Cortex of kidney (tissue), 1 donor: ENCODE results near the gene TCF19.
"Not testable (repeated sequence)": the region's sequence is repeated elsewhere in the genome, so short reads cannot be mapped to it uniquely, and the experiment has no call there.

Experiments used
- DNase-seq: peaks from one replicate; lab custom pipeline; 2025; lab: John Stamatoyannopoulos, UW

TCF19 gene

GRCh38 chr6:31183287-31183686, 24.9 kb downstream of the TCF19 start:
- DNase-seq = not testable (repeated sequence)

DNA sequence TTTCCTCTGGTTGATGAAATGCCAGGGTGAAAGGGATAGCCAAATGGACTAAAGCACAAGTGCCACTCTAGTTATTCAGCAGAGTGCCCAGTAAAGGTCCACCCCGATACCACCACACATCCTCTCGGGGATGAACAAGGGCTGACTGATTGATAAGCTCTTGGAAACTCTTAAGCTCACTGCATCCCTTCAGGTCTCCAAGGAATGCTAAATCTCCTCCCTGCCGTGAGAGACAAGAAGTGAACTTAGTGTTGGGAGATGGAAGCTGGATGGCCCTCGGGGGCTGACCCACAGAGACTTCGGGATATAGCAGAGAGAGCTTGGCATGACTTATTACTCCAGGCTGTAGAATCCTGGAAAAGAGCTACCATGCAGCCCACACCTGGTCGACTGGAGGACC, 25.5 kb downstream of the TCF19 start:
- not testable (repeated sequence) for DNase-seq

GRCh38 chr6:31185695-31186051, 27.3 kb downstream of the TCF19 start:
- not testable (repeated sequence) for DNase-seq

DNA sequence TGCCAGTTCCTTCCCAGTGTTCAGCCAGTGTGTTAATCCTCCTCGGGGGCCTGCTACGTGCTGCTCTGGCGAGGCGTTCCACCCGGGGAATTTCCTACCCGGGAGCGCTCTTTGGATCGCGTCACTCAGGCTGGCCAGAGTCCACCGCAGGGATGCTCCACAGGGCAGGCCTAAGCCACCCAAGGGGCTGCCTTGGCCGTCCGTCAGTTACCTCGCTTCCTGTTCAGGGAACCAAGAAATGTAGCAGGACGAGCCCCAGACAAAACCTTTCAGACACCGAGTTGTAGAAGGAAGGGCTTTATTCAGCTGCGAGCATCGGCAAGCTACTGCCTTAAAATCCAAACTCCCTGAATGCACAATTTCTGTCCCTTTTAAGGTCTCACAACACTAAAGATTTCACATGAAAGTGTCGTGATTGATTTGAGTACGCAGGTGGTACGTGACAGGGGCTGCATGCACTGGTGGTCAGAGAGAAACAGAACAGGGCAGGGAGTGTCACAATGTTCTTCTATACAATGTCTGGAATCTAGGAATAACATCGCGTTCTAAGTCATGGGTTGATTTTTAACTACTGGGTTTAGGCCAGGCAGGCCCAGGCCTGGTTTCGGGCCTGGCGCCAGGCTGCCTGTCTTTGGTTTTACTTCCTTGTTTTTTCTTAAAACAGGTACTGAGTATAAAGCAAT, 27.8 kb downstream of the TCF19 start:
- DNase-seq = no peak

GRCh38 chr6:31187780-31188194, 29.4 kb downstream of the TCF19 start:
- no peak for DNase-seq

DNA sequence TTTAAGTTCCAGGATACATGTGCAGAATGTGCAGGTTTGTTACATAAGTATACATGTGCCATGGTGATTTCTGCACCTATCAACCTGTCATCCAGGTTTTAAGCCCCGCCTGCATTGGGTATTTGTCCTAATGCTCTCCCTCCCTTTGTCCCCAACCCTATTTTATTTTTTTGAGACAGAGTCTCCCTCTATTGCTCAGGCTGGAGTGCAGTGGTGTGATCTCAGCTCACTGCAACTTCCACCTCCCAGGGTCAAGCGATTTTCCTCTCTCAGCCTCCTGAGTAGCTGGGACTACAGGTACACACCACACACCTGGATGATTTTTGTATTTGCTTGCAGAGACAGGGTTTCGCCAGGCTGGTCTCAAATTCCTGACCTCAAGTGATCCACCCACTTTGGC, 30.8 kb downstream of the TCF19 start:
- DNase-seq = not testable (repeated sequence)

DNA sequence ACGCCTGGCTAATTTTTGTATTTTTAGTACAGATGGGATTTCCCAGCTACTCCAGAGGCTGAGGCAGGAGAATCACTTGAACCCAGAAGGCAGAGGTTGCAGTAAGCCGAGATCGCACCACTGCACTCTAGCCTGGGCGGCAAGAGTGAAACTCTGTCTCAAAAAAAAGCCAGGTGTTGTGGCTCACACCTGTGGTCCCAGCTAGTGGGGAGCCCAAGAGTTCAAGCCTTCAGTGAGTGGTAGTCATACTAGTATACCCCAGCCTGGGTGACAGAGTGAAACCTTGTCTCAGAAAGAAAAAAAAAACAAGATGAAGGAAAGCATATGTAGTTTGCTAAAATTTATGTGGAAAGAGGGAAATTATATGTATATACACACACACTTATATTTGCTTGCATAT, 32.1 kb downstream of the TCF19 start:
- no peak for DNase-seq

DNA sequence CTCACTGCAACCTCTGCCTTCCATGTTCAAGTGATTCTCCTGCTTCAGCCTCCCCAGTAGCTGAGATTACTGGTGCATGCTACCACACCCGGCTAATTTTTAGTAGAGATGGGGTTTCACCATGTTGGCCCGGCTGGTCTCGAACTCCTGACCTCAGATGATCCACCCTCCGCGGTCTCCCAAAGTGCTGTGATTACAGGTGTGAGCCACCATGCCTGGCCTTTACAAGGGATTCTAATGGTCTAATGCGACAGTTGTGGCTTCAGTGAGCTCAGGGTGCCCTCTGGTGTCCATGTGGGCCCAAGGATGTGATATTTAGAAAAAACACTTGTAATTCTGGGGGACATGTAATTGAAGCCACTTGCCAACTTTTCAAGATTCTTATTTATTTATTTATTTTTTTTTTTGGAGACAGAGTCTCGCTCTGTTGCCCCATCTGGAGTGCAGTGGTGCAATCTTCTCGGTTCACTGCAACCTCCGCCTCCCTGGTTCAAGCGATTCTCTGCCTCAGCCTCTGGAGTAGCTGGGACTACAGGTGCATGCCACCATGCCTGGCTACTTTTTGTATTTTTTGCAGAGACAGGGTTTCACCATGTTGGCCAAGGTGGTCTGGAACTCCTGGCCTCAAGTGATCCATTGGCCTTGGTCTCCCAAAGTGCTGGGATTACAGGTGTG, 34.2 kb downstream of the TCF19 start:
- DNase-seq = not testable (repeated sequence)

DNA sequence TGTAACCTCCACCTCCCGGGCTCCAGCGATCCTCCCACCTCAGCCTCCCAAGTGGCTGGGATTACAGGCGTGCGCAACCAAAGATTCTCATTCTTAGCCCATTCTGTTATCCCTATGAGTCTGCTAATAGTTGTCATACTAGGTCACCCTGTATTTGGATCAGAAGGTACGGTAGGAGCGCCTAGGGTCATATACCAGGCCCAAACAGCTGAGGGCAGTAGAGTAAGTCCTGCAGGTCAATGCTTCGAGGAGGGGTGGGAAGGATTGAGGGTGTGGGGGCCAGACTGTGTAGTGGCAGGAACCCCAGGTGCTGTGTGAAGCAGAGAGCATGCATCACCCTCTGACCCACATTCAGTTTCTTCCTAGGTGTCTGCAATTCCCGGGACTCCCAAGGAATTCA, 34.8 kb downstream of the TCF19 start:
- no peak for DNase-seq

DNA sequence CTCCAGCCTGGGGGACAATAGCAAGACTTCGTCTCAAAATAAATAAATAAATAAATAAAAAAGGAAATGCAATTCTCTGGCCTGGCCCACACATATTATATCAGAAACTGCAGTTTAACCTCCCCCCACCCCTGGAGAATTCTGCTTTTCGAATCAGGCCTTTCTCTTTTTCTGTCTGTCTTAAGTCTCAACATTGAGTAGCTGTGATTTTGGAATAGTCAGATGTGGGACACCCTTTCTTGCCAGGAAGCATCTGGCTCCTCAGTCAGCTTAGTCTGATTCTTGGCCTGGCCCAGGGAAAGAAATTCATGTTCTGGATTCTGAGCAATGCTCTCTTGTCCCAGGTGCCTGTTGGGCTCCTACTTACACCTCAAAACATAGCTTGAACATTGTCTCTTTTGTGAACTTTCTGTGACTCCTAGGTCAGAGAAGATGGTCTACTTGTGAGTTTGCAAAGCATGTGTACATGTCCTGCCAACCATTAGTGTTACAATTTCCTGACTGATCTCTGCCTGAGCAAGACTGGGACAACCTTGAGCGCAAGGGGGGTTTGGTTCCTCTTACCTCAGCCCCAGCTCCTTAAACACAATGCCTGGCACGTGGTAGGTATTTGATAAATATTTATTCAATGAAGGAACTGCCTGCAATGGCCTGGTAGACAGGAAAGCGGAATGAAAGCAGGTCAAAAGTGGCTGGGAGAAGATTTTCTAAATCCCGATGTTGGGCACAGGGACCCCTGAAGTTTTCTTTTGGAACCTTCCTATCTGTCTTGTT, 35.9 kb downstream of the TCF19 start:
- DNase-seq = no peak

GRCh38 chr6:31195308-31195979, 37.1 kb downstream of the TCF19 start:
- DNase-seq = not testable (repeated sequence)

DNA sequence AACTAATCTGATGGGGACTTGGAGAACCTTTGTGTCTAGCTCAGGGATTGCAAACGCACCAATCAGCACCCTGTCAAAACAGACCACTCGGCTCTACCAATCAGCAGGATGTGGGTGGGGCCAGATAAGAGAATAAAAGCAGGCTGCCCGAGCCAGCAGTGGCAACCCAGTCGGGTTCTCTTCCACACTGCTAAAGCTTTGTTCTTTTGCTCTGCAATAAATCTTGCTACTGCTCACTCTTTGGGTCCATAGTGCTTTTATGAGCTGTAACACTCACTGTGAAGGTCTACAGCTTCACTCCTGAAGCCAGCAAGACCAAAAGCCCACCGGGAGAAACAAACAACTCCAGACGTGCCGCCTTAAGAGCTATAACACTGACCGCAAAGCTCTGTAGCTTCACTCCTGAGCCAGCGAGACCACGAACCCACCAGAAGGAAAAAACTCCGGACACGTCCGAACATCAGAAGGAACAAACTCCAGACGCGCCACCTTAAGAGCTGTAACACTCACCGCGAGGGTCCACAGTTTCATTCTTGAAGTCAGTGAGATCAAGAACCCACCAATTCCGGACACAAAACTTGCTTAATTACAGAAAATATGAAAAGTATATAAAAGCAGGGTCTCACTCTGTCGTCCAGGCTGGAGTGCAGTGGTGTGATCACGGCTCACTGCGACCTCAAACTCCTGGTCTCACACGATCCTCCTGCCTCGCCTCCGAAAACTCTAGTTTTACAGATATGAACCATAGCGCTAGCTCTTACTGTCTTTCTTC, 38.0 kb downstream of the TCF19 start:
- not testable (repeated sequence) for DNase-seq

GRCh38 chr6:31197559-31198305, 39.3 kb downstream of the TCF19 start:
- DNase-seq = no peak

GRCh38 chr6:31199105-31199452, 40.7 kb downstream of the TCF19 start:
- DNase-seq = not testable (repeated sequence)

GRCh38 chr6:31202259-31203166, 44.1 kb downstream of the TCF19 start:
- no peak for DNase-seq

GRCh38 chr6:31203345-31203979, 45.1 kb downstream of the TCF19 start:
- no peak for DNase-seq

- no peak for DNase-seq
Observed at GRCh38 chr6:31204751-31205145, 46.4 kb downstream of the TCF19 start.

DNA sequence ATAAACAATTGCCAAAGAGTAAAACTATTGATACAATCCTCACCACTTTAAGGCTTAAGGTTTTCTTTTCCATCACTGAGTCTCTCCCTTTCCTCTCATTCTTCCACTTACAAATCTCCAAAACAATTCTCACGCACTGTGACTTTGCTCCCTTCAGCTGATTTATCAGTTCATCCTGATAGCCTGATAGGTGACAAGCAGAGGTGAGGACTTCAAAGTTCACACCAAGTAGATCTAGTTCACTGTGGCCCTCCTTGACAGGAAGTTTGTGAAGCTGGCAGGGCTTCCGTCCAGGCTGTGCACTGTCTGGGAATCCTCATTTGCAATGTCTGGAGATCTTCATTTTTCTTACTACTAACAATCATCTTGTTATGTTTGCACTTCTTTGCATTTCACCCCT, 47.2 kb downstream of the TCF19 start:
- no peak for DNase-seq

DNA sequence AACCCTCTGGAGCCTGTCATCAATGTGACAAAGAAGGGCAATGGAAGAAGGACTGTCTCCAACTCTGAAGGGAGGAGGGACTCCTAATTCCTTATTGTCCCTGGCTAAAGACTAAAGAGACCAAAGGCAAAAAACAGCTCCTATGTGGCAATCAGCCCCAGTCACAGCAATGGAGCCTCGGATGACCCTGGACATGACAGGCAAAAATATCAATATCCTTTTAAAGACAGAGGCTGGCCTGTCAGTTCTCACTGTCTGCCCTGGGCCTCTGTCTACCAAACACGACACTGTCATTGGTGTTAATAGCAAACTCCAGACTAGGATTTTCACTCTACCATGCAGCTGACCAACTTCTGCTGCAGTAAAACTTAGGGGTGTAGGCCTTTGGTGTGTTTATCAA, 50.1 kb downstream of the TCF19 start:
- DNase-seq = no peak

DNA sequence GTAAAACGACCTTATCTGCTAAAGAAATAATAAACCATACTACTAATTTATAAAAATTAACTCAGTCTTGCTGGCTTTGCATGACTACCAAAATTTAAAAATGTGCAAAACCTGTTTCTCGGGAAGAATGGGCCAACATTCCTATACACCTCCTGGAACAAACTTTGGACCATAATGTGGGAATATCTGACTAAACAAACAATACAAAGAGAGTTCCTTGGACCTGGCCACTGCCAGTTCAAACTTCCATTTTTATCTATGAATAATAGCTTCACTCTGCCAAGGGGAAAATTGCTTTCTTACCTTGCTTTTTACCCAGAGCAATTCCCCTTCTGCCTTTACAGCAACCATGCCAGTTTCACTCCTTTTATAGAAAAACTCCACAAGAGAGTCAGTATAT, 50.7 kb downstream of the TCF19 start:
- no peak for DNase-seq
